Prostate gland (tissue), 2 donors: ENCODE results near the gene DNAH14. TPM values are rescaled to one million over a fixed set of nuclear protein-coding genes. Genes with fewer than 3 reads are reported as not detected.

Source experiments
- DNase-seq: peaks from one replicate; pipeline ENCODE4 v3.0.0-alpha.2; 2019; ENCODE audit warnings: low spot score
- H3K27ac ChIP-seq, 2 donors: fragments of 200-600 bp; sonication (generic); 2 replicates each; pipeline ENCODE4 v1.5.1; 2017 to 2019
- H3K27me3 ChIP-seq: fragments of 200-600 bp; sonication (generic); replicated peaks from 2 replicates; pipeline ENCODE4 v1.5.1; 2019; ENCODE audit not compliant: insufficient read depth
- H3K36me3 ChIP-seq, 2 donors: fragments of 200-600 bp; sonication (generic); 1 replicate in 1 of 2; 2 replicates in 1 of 2; pipeline versions ENCODE4 v1.5.1 to v1.8.1; 2017 to 2019
- H3K4me1 ChIP-seq: fragments of 200-600 bp; sonication (generic); replicated peaks from 2 replicates; pipeline ENCODE4 v1.5.1; 2019
- H3K4me3 ChIP-seq, 2 donors: fragments of 200-600 bp; sonication (generic); 2 replicates each; pipeline ENCODE4 v1.5.1; 2017 to 2019
- H3K9me3 ChIP-seq: fragments of 200-600 bp; sonication (generic); 2 replicates; pipeline ENCODE4 v1.5.1; 2017
- CTCF ChIP-seq, 4 experiments: fragments of 200-600 bp in 2 of 4; fragments of 450-650 bp in 2 of 4; sonication (generic) in 2 of 4; IDR thresholded peaks; 1 replicate in 3 of 4; 2 replicates in 1 of 4; pipeline ENCODE4 v1.5.1; 2016 to 2019; ENCODE audit warnings: antibody characterized with exemption in 4 of 4, mild to moderate bottlenecking in 2 of 4, moderate library complexity in 2 of 4
- POLR2A ChIP-seq: fragments of 450-650 bp; IDR thresholded peaks from one replicate; pipeline ENCODE4 v1.6.1; 2016; ENCODE audit warnings: antibody characterized with exemption, mild to moderate bottlenecking
- POLR2AphosphoS5 ChIP-seq: sonication (generic); formaldehyde crosslinking; IDR thresholded peaks from one replicate; pipeline ENCODE4 v1.6.1; 2017; ENCODE audit warnings: antibody characterized with exemption
- WGBS: methylation state at CpG from one replicate; pipeline ENCODE4 v1.1.5; 2018; 5-methylcytosine and 5-hydroxymethylcytosine counted together
- intact Hi-C: fragments of 100-400 bp; cut with DNase I; formaldehyde crosslinking; loops from one replicate; pipeline ENCODE4 v1.14.2; 2022
- total RNA-seq, 2 donors: library from RNA; depleted of rRNA; stranded (reverse); fragments of >200 nt; gene quantifications; one replicate each; pipeline ENCODE4 v1.1.0, GENCODE V29; 2016

DNAH14 gene
- total RNA-seq, 2 donors from 2014 or later, result 16.5 to 26.8 TPM

- Histone ChIP-seq H3K4me3 (no peak overlapping the region), H3K9me3 (no peaks in the 10 kb centered on the region), H3K27ac (no peak overlapping the region), H3K27me3 (no peaks in the 10 kb centered on the region), H3K36me3 (no peaks in the 10 kb centered on the region), H3K4me1 (no peaks in the 10 kb centered on the region)
- no peak for DNase-seq
- intact Hi-C loops, result no loop called here
- WGBS, result 44% methylated on average over 1 of the region's 1 CpG
- TF ChIP-seq POLR2AphosphoS5 (no peak), POLR2A (no peak), CTCF (IDR thresholded peaks at IDR 0.05) (no peak)
These were observed 31.7 kb upstream of the DNAH14 start for GRCh38 chr1:224897529-224898327.

- no peak overlapping the region for H3K4me3 ChIP-seq
- no peak for TF ChIP-seq POLR2AphosphoS5
- TF ChIP-seq POLR2A, result no peak
- TF ChIP-seq CTCF (IDR thresholded peaks at IDR 0.05), result no peak
These were observed 30.5 kb upstream of the DNAH14 start for GRCh38 chr1:224898937-224899336.

GRCh38 chr1:224900062-224900630 is 29.3 kb upstream of the DNAH14 start:
- Histone ChIP-seq H3K27me3 (no peaks in the 10 kb centered on the region), H3K4me1 (no peaks in the 10 kb centered on the region), H3K9me3 (no peaks in the 10 kb centered on the region), H3K27ac (no peak overlapping the region), H3K36me3 (no peaks in the 10 kb centered on the region), H3K4me3 (no peak overlapping the region)
- intact Hi-C loops, result no loop called here
- no peak for DNase-seq
- 83% methylated on average over 3 of the region's 3 CpGs for WGBS
- TF ChIP-seq CTCF (IDR thresholded peaks at IDR 0.05), result no peak
- TF ChIP-seq POLR2AphosphoS5, result no peak

More at GRCh38 chr1:224898937-224899336, 30.5 kb upstream of the DNAH14 start:
- Histone ChIP-seq H3K27ac (no peak overlapping the region), H3K4me1 (no peaks in the 10 kb centered on the region), H3K36me3 (no peaks in the 10 kb centered on the region), H3K27me3 (no peaks in the 10 kb centered on the region), H3K9me3 (no peaks in the 10 kb centered on the region)
- 95% methylated on average over 3 of the region's 3 CpGs for WGBS
- DNase-seq, result no peak
- intact Hi-C loops, result no loop called here

DNA sequence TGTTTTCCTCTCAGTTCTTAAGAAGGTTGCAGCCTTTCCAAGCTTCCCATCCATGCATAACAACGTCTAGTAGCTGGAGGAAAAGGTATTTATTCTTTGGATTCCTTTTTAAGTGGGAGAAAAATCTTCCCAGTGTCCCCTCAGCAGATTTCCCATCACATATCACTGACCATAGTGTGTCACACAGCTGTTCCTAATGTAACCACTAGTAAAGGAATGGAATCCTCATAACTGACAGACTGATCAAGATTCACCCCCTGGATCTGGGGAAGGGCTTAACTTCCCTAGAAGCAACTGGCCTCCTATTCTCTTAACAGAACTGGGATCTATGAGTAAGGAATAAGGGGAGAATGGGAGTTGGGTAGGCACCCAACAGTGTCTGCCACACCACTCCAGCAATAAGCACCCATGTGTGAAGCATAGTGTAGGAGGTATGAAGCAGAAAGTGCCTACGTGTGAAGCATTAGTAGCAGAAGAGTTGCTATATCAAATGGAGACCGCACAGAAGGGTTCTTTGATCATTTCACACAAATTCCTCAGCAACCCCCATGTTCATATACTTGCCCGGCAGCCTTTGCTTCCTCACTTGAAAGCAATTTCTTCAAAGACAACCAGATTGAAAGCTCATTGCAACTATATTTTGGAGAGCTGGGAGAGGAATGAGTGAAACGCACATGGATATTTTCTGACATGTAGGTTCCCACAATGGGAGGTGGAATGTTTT is 28.2 kb upstream of the DNAH14 start:
- no peak overlapping the region for H3K27ac ChIP-seq
- WGBS, result 54% methylated on average over 5 of the region's 5 CpGs
- no peak overlapping the region for H3K4me3 ChIP-seq
- intact Hi-C loops, result no loop called here
- no peak for DNase-seq
- no peaks in the 10 kb centered on the region for H3K4me1 ChIP-seq
- no peaks in the 10 kb centered on the region for H3K27me3 ChIP-seq
- no peaks in the 10 kb centered on the region for H3K9me3 ChIP-seq
- no peaks in the 10 kb centered on the region for H3K36me3 ChIP-seq
- TF ChIP-seq POLR2A (no peak), POLR2AphosphoS5 (no peak), CTCF (IDR thresholded peaks at IDR 0.05) (no peak)
